ENCODE measurements around the gene CATSPERB. TPM values are rescaled to one million over a fixed set of nuclear protein-coding genes. Genes with fewer than 3 reads are reported as not detected.

CATSPERB gene
- total and polyA plus RNA-seq, 2 of the 8 experiments (the other 6 are each of a cell fraction or from before 2014, with no cell fraction given) = 0.11 to 0.30 TPM

- Histone ChIP-seq H3K23me2 (ENCODE audit: low read depth, low read length) (no peaks in the 10 kb centered on the region), H4K91ac (replicated peaks; ENCODE audit: insufficient read length, low read length) (no peak overlapping the region), H3K27ac (ENCODE audit: low read depth, low read length) (no peak overlapping the region), H2AK5ac (ENCODE audit: low read depth, low read length) (no peak overlapping the region), H3K79me2 (ENCODE audit: control insufficient read depth in 1 of 2, insufficient read depth in 2 of 2, low read length in 2 of 2) (no peaks in the 10 kb centered on the region), H3K27me3 (replicated peaks in 1 of 4; ENCODE audit: control insufficient read depth in 3 of 4, extremely low read depth in 1 of 4, insufficient read depth in 3 of 4, low read length in 3 of 4) (no peaks in the 10 kb centered on the region), H3K4me1 (replicated peaks in 1 of 4; ENCODE audit: control insufficient read depth in 3 of 4, insufficient read depth in 4 of 4, low read length in 3 of 4) (no peaks in the 10 kb centered on the region), H3K4me3 (ENCODE audit: extremely low read depth in 1 of 4, insufficient read depth in 2 of 4, low read depth in 3 of 4, low read length in 4 of 4) (no peak overlapping the region), H3K4me2 (ENCODE audit: insufficient read depth in 1 of 2, low read depth in 2 of 2, low read length in 2 of 2) (no peak overlapping the region), H3K18ac (ENCODE audit: extremely low read depth, low read length) (no peak overlapping the region), H3K4ac (replicated peaks; ENCODE audit: insufficient read length, low read depth, low read length) (no peak overlapping the region), H2BK12ac (ENCODE audit: low read depth, low read length) (no peak overlapping the region), H3K23ac (ENCODE audit: insufficient read length) (no peak overlapping the region), H2BK15ac (ENCODE audit: low read length) (no peak overlapping the region), H4K5ac (ENCODE audit: insufficient read length, low read depth, low read length) (no peak overlapping the region), H2BK120ac (replicated peaks; ENCODE audit: low read depth, low read length) (no peak overlapping the region), H2BK20ac (ENCODE audit: low read length) (no peak overlapping the region), H4K8ac (ENCODE audit: extremely low read depth, insufficient read depth, low read length) (no peak overlapping the region), H2BK5ac (ENCODE audit: low read depth, low read length) (no peak overlapping the region), H2AFZ (ENCODE audit: low read length) (no peak overlapping the region), H3K9me3 (ENCODE audit: insufficient read depth in 2 of 2, low read depth in 1 of 2, low read length in 1 of 2) (no peaks in the 10 kb centered on the region), H3K14ac (ENCODE audit: insufficient read length) (no peak overlapping the region), H3K9ac (replicated peaks in 1 of 4; ENCODE audit: extremely low read depth in 1 of 4, low read depth in 3 of 4, low read length in 3 of 4) (no peak overlapping the region), H3K36me3 (ENCODE audit: control insufficient read depth in 2 of 4, insufficient read depth in 4 of 4, low read length in 3 of 4) (no peaks in the 10 kb centered on the region), H3K56ac (replicated peaks; ENCODE audit: insufficient read length, low read depth, low read length) (no peak overlapping the region), H3K79me1 (ENCODE audit: low read depth, low read length) (no peaks in the 10 kb centered on the region), H4K20me1 (replicated peaks in 1 of 2; ENCODE audit: control insufficient read depth in 1 of 2, insufficient read depth in 2 of 2, low read length in 2 of 2) (peaks cover 0 to 3% of the 10 kb centered on the region in 2 experiments)
- ChIA-PET POLR2A (ENCODE audit: partially characterized antibody) (no interaction called here), CTCF (ENCODE audit: partially characterized antibody) (interaction anchor here (1.4 kb wide), 2 partner anchors 16 to 178 kb away, joined by 3 to 5 read pairs; no protein-coding TSS in a partner anchor)
- no peak for DNase-seq (ENCODE audit: low read depth in 1 of 2, low spot score in 2 of 2)
- no peak for FAIRE-seq
- WGBS, 2 experiments (ENCODE audit: extremely low coverage in 1 of 2, insufficient coverage in 1 of 2, insufficient read length in 1 of 2, insufficient replicate concordance in 2 of 2, low coverage in 1 of 2, low lambda C conversion rate in 2 of 2, missing lambda C conversion rate in 1 of 2) = 73% methylated on average over 2 of the region's 2 CpGs; no CpG with 5 or more reads in 1 of the 2 experiments
- no peak for TF ChIP-seq NANOG (IDR thresholded peaks at IDR 0.05; ENCODE audit: insufficient read depth, low read depth, low read length, poor library complexity, severe bottlenecking)
- no peak for TF ChIP-seq FOSL1 (IDR thresholded peaks at IDR 0.05; ENCODE audit: insufficient read depth, low read depth, low read length)
- no peak for TF ChIP-seq GTF2F1 (IDR thresholded peaks at IDR 0.05; ENCODE audit: borderline replicate concordance, low read depth, low read length)
- no peak for TF ChIP-seq JUND (IDR thresholded peaks at IDR 0.05; ENCODE audit: low read length)
- TF ChIP-seq RXRA (IDR thresholded peaks at IDR 0.05; ENCODE audit: insufficient read depth, low read depth, low read length) = no peak
- no peak for TF ChIP-seq POLR2AphosphoS5 (IDR thresholded peaks at IDR 0.05; ENCODE audit: low read depth, low read length)
- TF ChIP-seq EGR1 (IDR thresholded peaks at IDR 0.05; ENCODE audit: borderline replicate concordance, low read depth, low read length) = no peak
- no peak for TF ChIP-seq SP4 (IDR thresholded peaks at IDR 0.05; ENCODE audit: low read length)
- no peak for TF ChIP-seq POU5F1 (IDR thresholded peaks at IDR 0.05; ENCODE audit: low read depth, low read length)
- no peak for TF ChIP-seq JUN (IDR thresholded peaks at IDR 0.05; ENCODE audit: low read depth, low read length)
- no peak for TF ChIP-seq RFX5 (IDR thresholded peaks at IDR 0.05; ENCODE audit: borderline replicate concordance, low read depth, low read length)
- TF ChIP-seq RBBP5 (IDR thresholded peaks at IDR 0.05; ENCODE audit: borderline replicate concordance, low read depth, low read length) = no peak
- TF ChIP-seq CREB1 (IDR thresholded peaks at IDR 0.05) = no peak
- TF ChIP-seq CBX8 (IDR thresholded peaks at IDR 0.05; ENCODE audit: borderline replicate concordance, low read depth, low read length) = no peak
- TF ChIP-seq NRF1 (IDR thresholded peaks at IDR 0.05; ENCODE audit: low read depth, low read length) = no peak
Observed at GRCh38 chr14:91732859-91733477, 1.1 kb upstream of the CATSPERB start.

Data from H1 (cell line).